LNCAP (cell line): ENCODE measurements around the gene ERN1.

Experiments used
- CTCF ChIP-seq: fragments of 450-650 bp; IDR thresholded peaks from 2 replicates; pipeline ENCODE4 v1.5.1; 2017; ENCODE audit warnings: mild to moderate bottlenecking

ERN1 gene

GRCh38 chr17:64025732-64026294, 104.1 kb downstream of the ERN1 start:
- peak; percentile 98 for TF ChIP-seq CTCF

GRCh38 chr17:64024781-64025731, 104.9 kb downstream of the ERN1 start:
- TF ChIP-seq CTCF = no peak

- no peak for TF ChIP-seq CTCF
Measured at GRCh38 chr17:64024215-64024654, 105.7 kb downstream of the ERN1 start.

- TF ChIP-seq CTCF = no peak
Measured at GRCh38 chr17:64022611-64023063, 107.3 kb downstream of the ERN1 start.

GRCh38 chr17:64020056-64020766, 109.7 kb downstream of the ERN1 start, which contains the start of gene ICAM2:
ICAM2 (minus strand) TSS chr17:64020633; CDS start chr17:64006691, 13,942 bp downstream.
- no peak for TF ChIP-seq CTCF

GRCh38 chr17:64017381-64017980, 112.5 kb downstream of the ERN1 start:
- peak; percentile 26; the same call in 1 of the 2 replicates for TF ChIP-seq CTCF

GRCh38 chr17:64016974-64017373, 113.0 kb downstream of the ERN1 start:
- TF ChIP-seq CTCF = no peak
